ENCODE results near the gene SERPINE3. TPM values are rescaled to one million over a fixed set of nuclear protein-coding genes. Genes with fewer than 3 reads are reported as not detected.

Gene SERPINE3
- not detected in 2 replicates for polyA plus RNA-seq (2012; rRNA removed)
- not detected in 2 replicates for polyA plus RNA-seq (2012; cell fraction: cytosol; rRNA removed)
- 0.02 TPM in 1 of 2 replicates, not detected in the other for polyA plus RNA-seq (2012; cell fraction: nucleus; rRNA removed)

DNA sequence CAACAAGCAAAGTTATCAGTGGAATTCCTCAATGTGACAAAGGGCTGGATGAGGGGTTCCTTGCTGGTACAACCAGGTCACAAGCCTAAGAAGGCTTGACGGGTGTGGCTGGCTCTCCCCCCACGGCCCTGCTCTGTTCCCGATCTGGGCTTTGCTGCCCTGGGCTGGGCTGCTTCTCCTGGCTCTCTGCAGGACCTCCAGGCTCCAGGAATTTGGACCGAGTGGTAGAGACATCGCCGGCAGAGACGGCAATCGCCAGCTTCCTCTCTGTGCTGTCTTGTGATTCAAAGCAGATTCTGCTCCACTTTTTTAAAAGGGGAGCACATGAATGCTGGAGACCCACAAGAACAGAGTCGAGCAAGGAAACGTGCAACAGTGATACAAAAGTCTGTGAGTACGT lies at the start of gene SERPINE3:
Gene SERPINE3, plus strand, starts transcription at position 338 of the 400 bp plus-strand sequence. CDS start 1,401 bp downstream, outside the sequence.
- no peaks in the 10 kb centered on the region for H3K27me3 ChIP-seq (ENCODE audit: insufficient read depth)
- H3K4me3 ChIP-seq (ENCODE audit: low read depth in 2 of 2, low read length in 1 of 2): no peak within 1 kb of the TSS
- no peaks in the 10 kb centered on the region for H3K9me3 ChIP-seq
- TF ChIP-seq SMC3 (IDR thresholded peaks at IDR 0.05; ENCODE audit: low read depth, low read length): no peak
- TF ChIP-seq EZH2phosphoT487 (IDR thresholded peaks at IDR 0.05; ENCODE audit: borderline replicate concordance, low read depth): no peak
- TF ChIP-seq, protein P1, sequence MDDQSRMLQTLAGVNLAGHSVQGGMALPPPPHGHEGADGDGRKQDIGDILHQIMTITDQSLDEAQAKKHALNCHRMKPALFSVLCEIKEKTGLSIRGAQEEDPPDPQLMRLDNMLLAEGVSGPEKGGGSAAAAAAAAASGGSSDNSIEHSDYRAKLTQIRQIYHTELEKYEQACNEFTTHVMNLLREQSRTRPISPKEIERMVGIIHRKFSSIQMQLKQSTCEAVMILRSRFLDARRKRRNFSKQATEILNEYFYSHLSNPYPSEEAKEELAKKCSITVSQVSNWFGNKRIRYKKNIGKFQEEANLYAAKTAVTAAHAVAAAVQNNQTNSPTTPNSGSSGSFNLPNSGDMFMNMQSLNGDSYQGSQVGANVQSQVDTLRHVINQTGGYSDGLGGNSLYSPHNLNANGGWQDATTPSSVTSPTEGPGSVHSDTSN (IDR thresholded peaks at IDR 0.05): no peak
- no peak for TF ChIP-seq TAF1 (IDR thresholded peaks at IDR 0.05; ENCODE audit: borderline replicate concordance, low read depth, low read length)
- TF ChIP-seq MEF2A (IDR thresholded peaks at IDR 0.05; ENCODE audit: borderline replicate concordance, low read depth): no peak
- TF ChIP-seq, protein P2, sequence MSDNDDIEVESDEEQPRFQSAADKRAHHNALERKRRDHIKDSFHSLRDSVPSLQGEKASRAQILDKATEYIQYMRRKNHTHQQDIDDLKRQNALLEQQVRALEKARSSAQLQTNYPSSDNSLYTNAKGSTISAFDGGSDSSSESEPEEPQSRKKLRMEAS (IDR thresholded peaks at IDR 0.05; ENCODE audit: low read depth): no peak
- TF ChIP-seq FOXJ3 (CRISPR knock-in tag; IDR thresholded peaks at IDR 0.05): no peak
- TF ChIP-seq, protein P3, sequence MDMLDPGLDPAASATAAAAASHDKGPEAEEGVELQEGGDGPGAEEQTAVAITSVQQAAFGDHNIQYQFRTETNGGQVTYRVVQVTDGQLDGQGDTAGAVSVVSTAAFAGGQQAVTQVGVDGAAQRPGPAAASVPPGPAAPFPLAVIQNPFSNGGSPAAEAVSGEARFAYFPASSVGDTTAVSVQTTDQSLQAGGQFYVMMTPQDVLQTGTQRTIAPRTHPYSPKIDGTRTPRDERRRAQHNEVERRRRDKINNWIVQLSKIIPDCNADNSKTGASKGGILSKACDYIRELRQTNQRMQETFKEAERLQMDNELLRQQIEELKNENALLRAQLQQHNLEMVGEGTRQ (IDR thresholded peaks at IDR 0.05; ENCODE audit: borderline replicate concordance, low read depth, low read length): no peak
- no peak for TF ChIP-seq RXRA (IDR thresholded peaks at IDR 0.05; ENCODE audit: borderline replicate concordance, low read depth)
- TF ChIP-seq FOSL2 (IDR thresholded peaks at IDR 0.05; ENCODE audit: borderline replicate concordance, low read depth): no peak
- TF ChIP-seq, protein P4, sequence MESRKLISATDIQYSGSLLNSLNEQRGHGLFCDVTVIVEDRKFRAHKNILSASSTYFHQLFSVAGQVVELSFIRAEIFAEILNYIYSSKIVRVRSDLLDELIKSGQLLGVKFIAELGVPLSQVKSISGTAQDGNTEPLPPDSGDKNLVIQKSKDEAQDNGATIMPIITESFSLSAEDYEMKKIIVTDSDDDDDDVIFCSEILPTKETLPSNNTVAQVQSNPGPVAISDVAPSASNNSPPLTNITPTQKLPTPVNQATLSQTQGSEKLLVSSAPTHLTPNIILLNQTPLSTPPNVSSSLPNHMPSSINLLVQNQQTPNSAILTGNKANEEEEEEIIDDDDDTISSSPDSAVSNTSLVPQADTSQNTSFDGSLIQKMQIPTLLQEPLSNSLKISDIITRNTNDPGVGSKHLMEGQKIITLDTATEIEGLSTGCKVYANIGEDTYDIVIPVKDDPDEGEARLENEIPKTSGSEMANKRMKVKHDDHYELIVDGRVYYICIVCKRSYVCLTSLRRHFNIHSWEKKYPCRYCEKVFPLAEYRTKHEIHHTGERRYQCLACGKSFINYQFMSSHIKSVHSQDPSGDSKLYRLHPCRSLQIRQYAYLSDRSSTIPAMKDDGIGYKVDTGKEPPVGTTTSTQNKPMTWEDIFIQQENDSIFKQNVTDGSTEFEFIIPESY (IDR thresholded peaks at IDR 0.05; ENCODE audit: borderline replicate concordance, low read depth): no peak
- TF ChIP-seq, protein P5, sequence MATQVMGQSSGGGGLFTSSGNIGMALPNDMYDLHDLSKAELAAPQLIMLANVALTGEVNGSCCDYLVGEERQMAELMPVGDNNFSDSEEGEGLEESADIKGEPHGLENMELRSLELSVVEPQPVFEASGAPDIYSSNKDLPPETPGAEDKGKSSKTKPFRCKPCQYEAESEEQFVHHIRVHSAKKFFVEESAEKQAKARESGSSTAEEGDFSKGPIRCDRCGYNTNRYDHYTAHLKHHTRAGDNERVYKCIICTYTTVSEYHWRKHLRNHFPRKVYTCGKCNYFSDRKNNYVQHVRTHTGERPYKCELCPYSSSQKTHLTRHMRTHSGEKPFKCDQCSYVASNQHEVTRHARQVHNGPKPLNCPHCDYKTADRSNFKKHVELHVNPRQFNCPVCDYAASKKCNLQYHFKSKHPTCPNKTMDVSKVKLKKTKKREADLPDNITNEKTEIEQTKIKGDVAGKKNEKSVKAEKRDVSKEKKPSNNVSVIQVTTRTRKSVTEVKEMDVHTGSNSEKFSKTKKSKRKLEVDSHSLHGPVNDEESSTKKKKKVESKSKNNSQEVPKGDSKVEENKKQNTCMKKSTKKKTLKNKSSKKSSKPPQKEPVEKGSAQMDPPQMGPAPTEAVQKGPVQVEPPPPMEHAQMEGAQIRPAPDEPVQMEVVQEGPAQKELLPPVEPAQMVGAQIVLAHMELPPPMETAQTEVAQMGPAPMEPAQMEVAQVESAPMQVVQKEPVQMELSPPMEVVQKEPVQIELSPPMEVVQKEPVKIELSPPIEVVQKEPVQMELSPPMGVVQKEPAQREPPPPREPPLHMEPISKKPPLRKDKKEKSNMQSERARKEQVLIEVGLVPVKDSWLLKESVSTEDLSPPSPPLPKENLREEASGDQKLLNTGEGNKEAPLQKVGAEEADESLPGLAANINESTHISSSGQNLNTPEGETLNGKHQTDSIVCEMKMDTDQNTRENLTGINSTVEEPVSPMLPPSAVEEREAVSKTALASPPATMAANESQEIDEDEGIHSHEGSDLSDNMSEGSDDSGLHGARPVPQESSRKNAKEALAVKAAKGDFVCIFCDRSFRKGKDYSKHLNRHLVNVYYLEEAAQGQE (IDR thresholded peaks at IDR 0.05; ENCODE audit: low read depth, low read length): no peak
- no peak for TF ChIP-seq YY1 (IDR thresholded peaks at IDR 0.05; ENCODE audit: low read depth)
- no peaks in the 10 kb centered on the region for H3K36me3 ChIP-seq (replicated peaks in 1 of 2; ENCODE audit: control insufficient read depth in 1 of 2, insufficient read depth in 2 of 2, low read length in 1 of 2)
- no peak within 1 kb of the TSS for H3K4me2 ChIP-seq
- no peaks in the 10 kb centered on the region for H3K79me2 ChIP-seq (ENCODE audit: insufficient read depth)
- ChIA-PET CTCF (no interaction called here), POLR2A (no interaction called here)
- peaks cover 4 to 10% of the 10 kb centered on the region in 2 experiments; a peak in 1 of 4 replicates for H3K4me1 ChIP-seq (ENCODE audit: control insufficient read depth in 1 of 2, insufficient read depth in 2 of 2, low read depth in 1 of 2, low read length in 1 of 2)
- H3K9ac ChIP-seq: no peak within 1 kb of the TSS
- no peaks in the 10 kb centered on the region for H3K9me2 ChIP-seq
- WGBS (ENCODE audit: low lambda C conversion rate): 89% methylated on average over 10 of the region's 11 CpGs
- H4K20me1 ChIP-seq (ENCODE audit: insufficient read depth): no peaks in the 10 kb centered on the region
- no peaks in the 10 kb centered on the region for H3F3A ChIP-seq (replicated peaks; ENCODE audit: insufficient read depth)
- H2AFZ ChIP-seq (ENCODE audit: low read depth): no peak within 1 kb of the TSS
- DNase-seq: no peak
- H3K27ac ChIP-seq (ENCODE audit: low read depth in 2 of 2, low read length in 1 of 2): no peak within 1 kb of the TSS

All from SK-N-SH (cell line).